PC-9 (cell line): ENCODE results near the gene SMIM43.

ENCODE experiments used
- CTCF ChIP-seq: fragments of 200-600 bp; sonication (generic); conservative IDR thresholded peaks from 2 replicates; pipeline ENCODE4 v1.6.1; 2017; ENCODE audit warnings: mixed run types, antibody characterized with exemption, mild to moderate bottlenecking, moderate library complexity
- EZH2 ChIP-seq: fragments of 200-600 bp; sonication (generic); IDR thresholded peaks from 2 replicates; pipeline ENCODE4 v1.8.0; 2017; ENCODE audit warnings: antibody characterized with exemption, low read depth

GRCh38 chr4:121733942-121734341 lies 31.0 kb downstream of the SMIM43 start:
- no peak for TF ChIP-seq CTCF
- no peak for TF ChIP-seq EZH2
